B cell (primary cell): ENCODE measurements around the gene ATXN2.
A peak's percentile ranks its signal among the peaks of the same experiment; 100 is the strongest.

ENCODE experiments used
- EZH2 ChIP-seq: IDR thresholded peaks from 2 replicates; pipeline ENCODE4 v1.6.1; 2012; ENCODE audit warnings: borderline replicate concordance, low read depth, mild to moderate bottlenecking, moderate library complexity, low read length; ENCODE audit not compliant: insufficient read depth, poor library complexity, severe bottlenecking
- TF ChIP-seq, protein P1 (sequence below): fragments of 200-600 bp; IDR thresholded peaks from one replicate; pipeline ENCODE4 v1.8.0; 2022; ENCODE audit warnings: antibody characterized with exemption, mild to moderate bottlenecking

DNA sequence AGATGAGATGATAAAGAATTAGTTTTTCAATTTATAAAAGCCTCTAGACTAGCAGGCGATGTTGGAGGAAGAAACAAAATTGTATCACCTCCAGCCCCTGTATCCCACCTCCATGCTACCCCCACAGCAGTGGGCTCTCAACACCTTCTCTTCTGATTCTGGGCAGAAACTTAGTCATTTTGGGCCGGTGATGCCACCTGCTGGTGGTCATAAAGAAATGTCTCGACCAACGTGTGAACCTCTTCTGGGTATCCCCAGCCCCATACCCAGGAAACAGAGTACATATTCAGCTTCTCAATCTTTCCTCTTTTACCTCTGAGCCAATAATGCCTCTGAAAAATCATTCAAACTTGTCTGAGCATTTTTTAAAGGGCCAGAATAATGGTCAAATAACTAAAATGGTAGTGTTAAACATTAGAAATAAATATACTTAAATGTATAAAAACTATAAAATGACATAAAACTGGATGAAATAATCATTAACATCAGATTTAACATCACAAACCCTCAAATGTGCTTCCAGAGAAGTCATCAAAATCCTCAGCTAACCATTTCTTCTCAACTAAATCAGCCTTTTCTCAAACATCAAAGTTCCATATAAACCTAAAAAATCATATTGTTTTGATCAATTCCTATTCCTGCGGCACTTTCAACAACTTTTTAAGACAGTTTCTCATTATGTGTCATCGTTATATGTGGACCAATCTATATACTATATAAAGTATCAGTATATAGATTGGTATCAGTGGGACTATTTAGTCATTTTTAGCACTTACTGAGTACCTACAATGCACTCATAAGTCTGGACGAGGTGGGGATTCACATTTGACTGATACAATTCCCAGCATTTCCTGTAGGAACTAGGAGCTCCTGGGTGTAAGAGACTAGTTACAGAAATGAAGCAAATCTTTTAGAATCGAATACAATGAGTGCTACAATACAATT, 69.4 kb downstream of the ATXN2 start:
- TF ChIP-seq, protein P1, sequence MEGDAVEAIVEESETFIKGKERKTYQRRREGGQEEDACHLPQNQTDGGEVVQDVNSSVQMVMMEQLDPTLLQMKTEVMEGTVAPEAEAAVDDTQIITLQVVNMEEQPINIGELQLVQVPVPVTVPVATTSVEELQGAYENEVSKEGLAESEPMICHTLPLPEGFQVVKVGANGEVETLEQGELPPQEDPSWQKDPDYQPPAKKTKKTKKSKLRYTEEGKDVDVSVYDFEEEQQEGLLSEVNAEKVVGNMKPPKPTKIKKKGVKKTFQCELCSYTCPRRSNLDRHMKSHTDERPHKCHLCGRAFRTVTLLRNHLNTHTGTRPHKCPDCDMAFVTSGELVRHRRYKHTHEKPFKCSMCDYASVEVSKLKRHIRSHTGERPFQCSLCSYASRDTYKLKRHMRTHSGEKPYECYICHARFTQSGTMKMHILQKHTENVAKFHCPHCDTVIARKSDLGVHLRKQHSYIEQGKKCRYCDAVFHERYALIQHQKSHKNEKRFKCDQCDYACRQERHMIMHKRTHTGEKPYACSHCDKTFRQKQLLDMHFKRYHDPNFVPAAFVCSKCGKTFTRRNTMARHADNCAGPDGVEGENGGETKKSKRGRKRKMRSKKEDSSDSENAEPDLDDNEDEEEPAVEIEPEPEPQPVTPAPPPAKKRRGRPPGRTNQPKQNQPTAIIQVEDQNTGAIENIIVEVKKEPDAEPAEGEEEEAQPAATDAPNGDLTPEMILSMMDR = peak; percentile 85
- TF ChIP-seq EZH2 = no peak
